Right forelimb (tissue), 1 donor: ENCODE data around the gene HNRNPLL.

Source experiments
- DNase-seq: peaks from one replicate; pipeline ENCODE4 v3.0.0-alpha.2; 2018

The HNRNPLL gene

GRCh38 chr2:38523728-38524437 is 78.8 kb downstream of the HNRNPLL start:
- no peak for DNase-seq

- no peak for DNase-seq
These were observed 79.9 kb downstream of the HNRNPLL start for GRCh38 chr2:38522754-38523349.

GRCh38 chr2:38521835-38522234 is 80.9 kb downstream of the HNRNPLL start:
- DNase-seq = no peak

- DNase-seq = no peak
These were observed 85.4 kb downstream of the HNRNPLL start for GRCh38 chr2:38517284-38517683.

GRCh38 chr2:38516526-38516925 is 86.2 kb downstream of the HNRNPLL start:
- no peak for DNase-seq

GRCh38 chr2:38516122-38516521 is 86.6 kb downstream of the HNRNPLL start:
- DNase-seq = no peak

- no peak for DNase-seq
These were observed 87.3 kb downstream of the HNRNPLL start for GRCh38 chr2:38515155-38516074.

- DNase-seq = no peak
These were observed 88.0 kb downstream of the HNRNPLL start for GRCh38 chr2:38514603-38515154.

- DNase-seq = no peak
These were observed 90.5 kb downstream of the HNRNPLL start for GRCh38 chr2:38512211-38512610.
